Trophoblast cell (in vitro differentiated cells and primary cell): Measurements from ENCODE around the gene PPIE.

Experiments
- DNase-seq, 2 donors: peaks; one replicate each; pipeline ENCODE4 v3.0.0-alpha.2; 2016
- H2AFZ ChIP-seq: 2 replicates; pipeline ENCODE4 v1.6.1; 2013; ENCODE audit warnings: low read length, moderate library complexity, mild to moderate bottlenecking; ENCODE audit not compliant: insufficient read depth, poor library complexity
- H2AK5ac ChIP-seq: 2 replicates; pipeline ENCODE4 v1.6.1; 2013; ENCODE audit warnings: mild to moderate bottlenecking, low read length
- H2BK120ac ChIP-seq: 2 replicates; pipeline ENCODE4 v1.6.1; 2013; ENCODE audit warnings: low read length, mild to moderate bottlenecking, moderate library complexity; ENCODE audit not compliant: insufficient read depth, poor library complexity
- H2BK12ac ChIP-seq: 2 replicates; pipeline ENCODE4 v1.6.1; 2013; ENCODE audit warnings: mild to moderate bottlenecking, low read length, moderate library complexity
- H2BK5ac ChIP-seq: 2 replicates; pipeline ENCODE4 v1.6.1; 2013; ENCODE audit warnings: low read length, low read depth, moderate library complexity, mild to moderate bottlenecking; ENCODE audit not compliant: poor library complexity
- H3K14ac ChIP-seq: 2 replicates; pipeline ENCODE4 v1.6.1; 2013; ENCODE audit warnings: mild to moderate bottlenecking, low read length
- H3K18ac ChIP-seq: 2 replicates; pipeline ENCODE4 v1.6.1; 2013; ENCODE audit warnings: mild to moderate bottlenecking, low read length
- H3K23ac ChIP-seq: 2 replicates; pipeline ENCODE4 v1.6.1; 2013; ENCODE audit warnings: low read length
- H3K27ac ChIP-seq: 2 replicates; pipeline ENCODE4 v1.5.1; 2013; ENCODE audit warnings: low read depth, mild to moderate bottlenecking, inconsistent platforms, low read length, moderate library complexity
- H3K27me3 ChIP-seq: 2 replicates; pipeline ENCODE4 v1.6.1; 2013; ENCODE audit warnings: inconsistent platforms, mild to moderate bottlenecking, low read length, moderate library complexity; ENCODE audit not compliant: insufficient read depth
- H3K36me3 ChIP-seq, 2 experiments: 1 replicate in 1 of 2; 2 replicates in 1 of 2; pipeline ENCODE4 v1.6.1; 2013; ENCODE audit warnings: low read length in 2 of 2, mild to moderate bottlenecking in 2 of 2, moderate library complexity in 1 of 2; ENCODE audit not compliant: insufficient read depth in 2 of 2, control insufficient read depth in 1 of 2
- H3K4ac ChIP-seq: 2 replicates; pipeline ENCODE4 v1.6.1; 2013; ENCODE audit warnings: low read depth, mild to moderate bottlenecking, low read length, moderate library complexity
- H3K4me1 ChIP-seq, 2 experiments: 1 replicate in 1 of 2; 2 replicates in 1 of 2; pipeline ENCODE4 v1.6.1; 2013; ENCODE audit warnings: low read length in 2 of 2, mild to moderate bottlenecking in 2 of 2, moderate library complexity in 1 of 2; ENCODE audit not compliant: insufficient read depth in 2 of 2, control insufficient read depth in 1 of 2
- H3K4me2 ChIP-seq: 2 replicates; pipeline ENCODE4 v1.6.1; 2013; ENCODE audit warnings: inconsistent platforms, mild to moderate bottlenecking, low read length, moderate library complexity
- H3K4me3 ChIP-seq: 2 replicates; pipeline ENCODE4 v1.5.1; 2013; ENCODE audit warnings: mild to moderate bottlenecking, low read depth, low read length, inconsistent platforms
- H3K79me1 ChIP-seq: one replicate; pipeline ENCODE4 v1.6.1; 2013; ENCODE audit warnings: low read length
- H3K79me2 ChIP-seq: 2 replicates; pipeline ENCODE4 v1.6.1; 2013; ENCODE audit warnings: low read length, mild to moderate bottlenecking; ENCODE audit not compliant: control insufficient read depth, insufficient read depth, poor library complexity
- H3K9ac ChIP-seq: 2 replicates; pipeline ENCODE4 v1.6.1; 2013; ENCODE audit warnings: mild to moderate bottlenecking, low read length
- H3K9me3 ChIP-seq: 2 replicates; pipeline ENCODE4 v1.6.1; 2013; ENCODE audit warnings: low read depth, mild to moderate bottlenecking, control low read depth, inconsistent platforms, low read length; ENCODE audit not compliant: insufficient read depth
- H4K12ac ChIP-seq: 2 replicates; pipeline ENCODE4 v1.6.1; 2013; ENCODE audit warnings: low read depth, mild to moderate bottlenecking, low read length, moderate library complexity
- H4K8ac ChIP-seq: 2 replicates; pipeline ENCODE4 v1.6.1; 2013; ENCODE audit warnings: low read depth, mild to moderate bottlenecking, low read length, moderate library complexity
- H4K91ac ChIP-seq: one replicate; pipeline ENCODE4 v1.6.1; 2013; ENCODE audit warnings: low read depth, mild to moderate bottlenecking, low read length, moderate library complexity
- WGBS: extraction: QIAGEN DNeasy Blood & Tissue Kit; methylation state at CpG from one replicate; pipeline ENCODE4 v1.1.7; 2013; ENCODE audit warnings: missing lambda C conversion rate; ENCODE audit not compliant: insufficient read length, insufficient coverage; ENCODE audit errors: extremely low coverage; 5-methylcytosine and 5-hydroxymethylcytosine counted together

Gene PPIE

DNA sequence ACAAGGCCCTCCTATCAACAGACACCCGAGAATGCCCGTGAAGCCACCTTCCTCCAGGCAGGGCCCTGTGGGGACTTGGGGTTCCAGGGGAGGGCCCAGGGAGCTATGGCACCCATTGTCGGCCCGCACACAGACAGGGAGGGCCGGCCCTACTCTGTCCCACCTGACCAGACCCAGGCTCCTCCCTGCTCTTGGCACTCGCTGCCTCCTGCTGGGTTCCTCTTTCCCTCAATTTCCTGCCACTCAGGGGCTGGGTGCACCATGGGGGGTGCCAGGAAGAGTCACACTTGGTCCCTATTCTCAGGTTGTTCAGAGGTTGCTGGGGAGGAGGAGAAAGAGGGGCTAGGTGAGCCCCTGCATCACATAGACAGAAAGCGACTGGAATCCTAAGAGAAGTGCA, 40.5 kb downstream of the PPIE start:
- H2BK5ac ChIP-seq = no peak overlapping the region
- no peak overlapping the region for H3K4me2 ChIP-seq
- DNase-seq = no peak
- no peak overlapping the region for H4K8ac ChIP-seq
- H3K18ac ChIP-seq = no peak overlapping the region
- H2BK120ac ChIP-seq = no peak overlapping the region
- no peak overlapping the region for H3K4me3 ChIP-seq
- no peaks in the 10 kb centered on the region for H3K79me1 ChIP-seq
- no peak overlapping the region for H2AFZ ChIP-seq
- H3K4me1 ChIP-seq = no peaks in the 10 kb centered on the region
- no peak overlapping the region for H2AK5ac ChIP-seq
- peaks cover 4% of the 10 kb centered on the region for H3K27me3 ChIP-seq
- no peak overlapping the region for H3K4ac ChIP-seq
- no peak overlapping the region for H3K27ac ChIP-seq
- H3K79me2 ChIP-seq = no peaks in the 10 kb centered on the region
- no peak overlapping the region for H3K23ac ChIP-seq
- H3K14ac ChIP-seq = no peak overlapping the region
- no peak overlapping the region for H4K91ac ChIP-seq
- peaks cover 2% of the 10 kb centered on the region for H3K9me3 ChIP-seq
- no peak overlapping the region for H4K12ac ChIP-seq
- H2BK12ac ChIP-seq = no peak overlapping the region
- H3K9ac ChIP-seq = no peak overlapping the region
- no CpG with 5 or more reads among the region's 7 CpGs for WGBS
- no peaks in the 10 kb centered on the region for H3K36me3 ChIP-seq

- Histone ChIP-seq H4K8ac (no peak overlapping the region), H3K23ac (no peak overlapping the region), H2AK5ac (no peak overlapping the region), H3K4me2 (no peak overlapping the region), H3K36me3 (no peaks in the 10 kb centered on the region), H3K18ac (no peak overlapping the region), H3K27ac (no peak overlapping the region), H3K9me3 (peaks cover 2% of the 10 kb centered on the region), H2BK120ac (no peak overlapping the region), H2BK12ac (no peak overlapping the region), H3K27me3 (peaks cover 4% of the 10 kb centered on the region), H3K4ac (no peak overlapping the region), H2BK5ac (no peak overlapping the region), H2AFZ (no peak overlapping the region), H3K4me1 (no peaks in the 10 kb centered on the region), H4K91ac (no peak overlapping the region), H3K79me2 (no peaks in the 10 kb centered on the region), H3K79me1 (no peaks in the 10 kb centered on the region), H4K12ac (no peak overlapping the region), H3K4me3 (no peak overlapping the region), H3K14ac (no peak overlapping the region), H3K9ac (no peak overlapping the region)
- DNase-seq = no peak
- WGBS = no CpG with 5 or more reads among the region's 5 CpGs
Observed at GRCh38 chr1:39779821-39780220, 41.1 kb downstream of the PPIE start.

DNA sequence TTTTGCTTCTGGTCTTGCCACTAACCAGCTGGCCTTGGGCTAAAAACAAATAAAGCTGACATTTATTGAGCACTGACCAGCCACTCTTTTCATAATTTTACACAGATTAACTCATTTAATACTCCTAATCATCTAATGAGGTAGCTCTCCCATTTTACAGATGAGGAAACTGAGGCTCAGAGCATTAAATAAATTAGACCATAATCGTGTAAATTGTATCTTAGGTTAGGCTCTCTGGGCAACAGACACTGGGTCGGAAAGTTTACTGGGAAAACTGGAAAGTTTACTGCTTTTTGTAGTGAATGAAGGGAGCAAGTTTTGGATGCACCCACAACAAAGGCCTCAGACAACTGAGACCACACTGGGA, 42.6 kb downstream of the PPIE start:
- Histone ChIP-seq H3K27me3 (peaks cover 7% of the 10 kb centered on the region), H3K27ac (no peak overlapping the region), H3K18ac (no peak overlapping the region), H2BK120ac (no peak overlapping the region), H3K14ac (no peak overlapping the region), H2BK5ac (no peak overlapping the region), H2AFZ (no peak overlapping the region), H4K91ac (no peak overlapping the region), H2BK12ac (no peak overlapping the region), H4K8ac (no peak overlapping the region), H2AK5ac (no peak overlapping the region), H3K4ac (no peak overlapping the region), H3K9ac (no peak overlapping the region), H3K79me2 (no peaks in the 10 kb centered on the region), H3K79me1 (no peaks in the 10 kb centered on the region), H4K12ac (no peak overlapping the region), H3K9me3 (peaks cover 1% of the 10 kb centered on the region), H3K4me1 (no peaks in the 10 kb centered on the region), H3K4me3 (no peak overlapping the region), H3K36me3 (no peaks in the 10 kb centered on the region), H3K4me2 (no peak overlapping the region), H3K23ac (no peak overlapping the region)
- no CpG with 5 or more reads among the region's 2 CpGs for WGBS
- no peak for DNase-seq

DNA sequence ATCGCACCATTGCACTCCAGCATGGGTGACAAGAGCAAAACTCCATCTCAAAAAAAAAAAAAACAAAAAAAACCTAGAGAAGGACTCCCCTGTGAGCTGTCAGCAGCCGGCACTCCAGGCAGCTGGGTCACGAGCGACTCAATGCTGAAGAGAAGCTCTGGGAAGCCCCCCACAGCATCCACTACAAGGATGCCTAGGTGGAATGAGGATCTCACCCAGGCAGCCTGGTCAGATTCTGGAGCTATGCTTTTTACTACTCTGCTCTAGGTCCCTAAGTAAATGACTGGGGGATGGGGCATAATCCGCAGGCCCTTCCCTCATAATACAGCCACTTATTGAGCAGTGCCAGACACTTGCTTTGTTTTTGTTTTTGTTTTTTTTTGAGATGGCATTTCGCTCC, 43.4 kb downstream of the PPIE start:
- Histone ChIP-seq H2BK5ac (no peak overlapping the region), H2AFZ (no peak overlapping the region), H3K79me1 (no peaks in the 10 kb centered on the region), H3K14ac (no peak overlapping the region), H3K27ac (no peak overlapping the region), H2BK120ac (no peak overlapping the region), H3K4me1 (no peaks in the 10 kb centered on the region), H3K4me3 (no peak overlapping the region), H3K18ac (no peak overlapping the region), H4K91ac (no peak overlapping the region), H2BK12ac (no peak overlapping the region), H3K9me3 (no peaks in the 10 kb centered on the region), H3K23ac (no peak overlapping the region), H3K79me2 (no peaks in the 10 kb centered on the region), H4K8ac (no peak overlapping the region), H2AK5ac (no peak overlapping the region), H3K4ac (no peak overlapping the region), H4K12ac (no peak overlapping the region), H3K36me3 (no peaks in the 10 kb centered on the region), H3K9ac (no peak overlapping the region), H3K27me3 (peaks cover 11% of the 10 kb centered on the region), H3K4me2 (no peak overlapping the region)
- no CpG with 5 or more reads among the region's 6 CpGs for WGBS
- no peak for DNase-seq
